Panc1 (cell line): ENCODE measurements around the gene TSKU.

ENCODE experiments used
- POLR2AphosphoS5 ChIP-seq: IDR thresholded peaks from 2 replicates; pipeline ENCODE4 v1.6.1; 2012; ENCODE audit warnings: mild to moderate bottlenecking, low read depth, low read length, moderate library complexity
- SIN3A ChIP-seq: IDR thresholded peaks from 2 replicates; pipeline ENCODE4 v1.6.1; 2012; ENCODE audit warnings: low read depth, mild to moderate bottlenecking, low read length, moderate library complexity, borderline replicate concordance; ENCODE audit not compliant: insufficient read depth
- TCF7L2 ChIP-seq: IDR thresholded peaks from 2 replicates; pipeline ENCODE4 v1.6.1; 2011; ENCODE audit warnings: mild to moderate bottlenecking, low read depth, low read length, inconsistent platforms
- TF ChIP-seq, protein P1 (sequence below): fragments of 450-650 bp; IDR thresholded peaks from 2 replicates; pipeline ENCODE4 v1.5.1; 2017; ENCODE audit warnings: mild to moderate bottlenecking
- TF ChIP-seq, protein P2 (sequence below), 2 experiments: IDR thresholded peaks; 2 replicates each; pipeline ENCODE4 v1.6.1; 2011 to 2012; ENCODE audit warnings: low read depth in 2 of 2, control low read depth in 1 of 2, low read length in 1 of 2, mild to moderate bottlenecking in 1 of 2, moderate library complexity in 1 of 2; ENCODE audit not compliant: insufficient read depth in 1 of 2

DNA sequence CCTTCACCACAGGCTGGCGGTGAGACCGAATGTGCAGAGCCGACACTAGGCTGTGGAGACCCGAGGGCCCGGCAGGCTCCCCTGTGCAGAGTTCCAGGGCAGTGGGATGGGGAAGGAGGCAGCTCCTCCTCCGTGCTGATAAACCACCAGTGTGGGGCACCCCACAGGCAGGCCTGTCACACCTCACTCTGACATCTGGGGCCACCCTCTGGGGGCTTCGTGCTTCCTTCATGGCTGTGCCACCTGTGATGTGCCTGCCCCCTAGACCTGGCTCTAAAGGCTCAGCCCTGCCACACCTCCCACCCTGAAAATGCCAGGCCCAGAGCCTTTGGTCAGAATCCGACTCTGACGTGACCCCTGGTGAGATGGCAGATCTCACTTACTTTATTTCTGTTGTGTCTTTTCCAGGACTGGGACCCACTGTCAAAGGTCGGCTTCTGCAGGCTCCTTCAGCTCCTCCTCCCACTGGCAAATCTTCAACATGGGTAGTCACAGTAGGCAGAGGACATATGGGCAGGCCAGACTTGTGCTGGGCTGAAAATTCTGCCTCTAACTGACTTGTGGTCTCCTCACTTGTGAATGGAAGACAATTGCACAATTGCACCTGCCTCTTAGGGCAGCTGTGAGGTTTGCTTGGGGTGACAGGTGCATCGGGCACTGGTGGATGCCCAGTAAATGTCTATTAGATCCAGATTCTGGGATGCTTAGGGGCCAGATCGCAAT, 46.2 kb upstream of the TSKU start:
- TF ChIP-seq, protein P1, sequence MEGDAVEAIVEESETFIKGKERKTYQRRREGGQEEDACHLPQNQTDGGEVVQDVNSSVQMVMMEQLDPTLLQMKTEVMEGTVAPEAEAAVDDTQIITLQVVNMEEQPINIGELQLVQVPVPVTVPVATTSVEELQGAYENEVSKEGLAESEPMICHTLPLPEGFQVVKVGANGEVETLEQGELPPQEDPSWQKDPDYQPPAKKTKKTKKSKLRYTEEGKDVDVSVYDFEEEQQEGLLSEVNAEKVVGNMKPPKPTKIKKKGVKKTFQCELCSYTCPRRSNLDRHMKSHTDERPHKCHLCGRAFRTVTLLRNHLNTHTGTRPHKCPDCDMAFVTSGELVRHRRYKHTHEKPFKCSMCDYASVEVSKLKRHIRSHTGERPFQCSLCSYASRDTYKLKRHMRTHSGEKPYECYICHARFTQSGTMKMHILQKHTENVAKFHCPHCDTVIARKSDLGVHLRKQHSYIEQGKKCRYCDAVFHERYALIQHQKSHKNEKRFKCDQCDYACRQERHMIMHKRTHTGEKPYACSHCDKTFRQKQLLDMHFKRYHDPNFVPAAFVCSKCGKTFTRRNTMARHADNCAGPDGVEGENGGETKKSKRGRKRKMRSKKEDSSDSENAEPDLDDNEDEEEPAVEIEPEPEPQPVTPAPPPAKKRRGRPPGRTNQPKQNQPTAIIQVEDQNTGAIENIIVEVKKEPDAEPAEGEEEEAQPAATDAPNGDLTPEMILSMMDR: no peak
- TF ChIP-seq POLR2AphosphoS5 (no peak), TCF7L2 (no peak), SIN3A (no peak)
- TF ChIP-seq, protein P2, sequence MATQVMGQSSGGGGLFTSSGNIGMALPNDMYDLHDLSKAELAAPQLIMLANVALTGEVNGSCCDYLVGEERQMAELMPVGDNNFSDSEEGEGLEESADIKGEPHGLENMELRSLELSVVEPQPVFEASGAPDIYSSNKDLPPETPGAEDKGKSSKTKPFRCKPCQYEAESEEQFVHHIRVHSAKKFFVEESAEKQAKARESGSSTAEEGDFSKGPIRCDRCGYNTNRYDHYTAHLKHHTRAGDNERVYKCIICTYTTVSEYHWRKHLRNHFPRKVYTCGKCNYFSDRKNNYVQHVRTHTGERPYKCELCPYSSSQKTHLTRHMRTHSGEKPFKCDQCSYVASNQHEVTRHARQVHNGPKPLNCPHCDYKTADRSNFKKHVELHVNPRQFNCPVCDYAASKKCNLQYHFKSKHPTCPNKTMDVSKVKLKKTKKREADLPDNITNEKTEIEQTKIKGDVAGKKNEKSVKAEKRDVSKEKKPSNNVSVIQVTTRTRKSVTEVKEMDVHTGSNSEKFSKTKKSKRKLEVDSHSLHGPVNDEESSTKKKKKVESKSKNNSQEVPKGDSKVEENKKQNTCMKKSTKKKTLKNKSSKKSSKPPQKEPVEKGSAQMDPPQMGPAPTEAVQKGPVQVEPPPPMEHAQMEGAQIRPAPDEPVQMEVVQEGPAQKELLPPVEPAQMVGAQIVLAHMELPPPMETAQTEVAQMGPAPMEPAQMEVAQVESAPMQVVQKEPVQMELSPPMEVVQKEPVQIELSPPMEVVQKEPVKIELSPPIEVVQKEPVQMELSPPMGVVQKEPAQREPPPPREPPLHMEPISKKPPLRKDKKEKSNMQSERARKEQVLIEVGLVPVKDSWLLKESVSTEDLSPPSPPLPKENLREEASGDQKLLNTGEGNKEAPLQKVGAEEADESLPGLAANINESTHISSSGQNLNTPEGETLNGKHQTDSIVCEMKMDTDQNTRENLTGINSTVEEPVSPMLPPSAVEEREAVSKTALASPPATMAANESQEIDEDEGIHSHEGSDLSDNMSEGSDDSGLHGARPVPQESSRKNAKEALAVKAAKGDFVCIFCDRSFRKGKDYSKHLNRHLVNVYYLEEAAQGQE (IDR thresholded peaks at IDR 0.05; ENCODE audit: insufficient read depth in 1 of 2, low read depth in 2 of 2, low read length in 1 of 2): no peak
